AG09309 (cell line): ENCODE results near the gene STX5.
A peak's percentile ranks its signal among the peaks of the same experiment; 100 is the strongest.

Experiments used
- DNase-seq: peaks from one replicate; pipeline ENCODE4 v3.0.0-alpha.2; 2010; ENCODE audit warnings: low read depth
- H3K4me3 ChIP-seq: 2 replicates; pipeline ENCODE4 v1.5.1; 2011; ENCODE audit warnings: mild to moderate bottlenecking, low read depth, low read length, moderate library complexity; ENCODE audit not compliant: control insufficient read depth
- TF ChIP-seq, protein P1 (sequence below): IDR thresholded peaks from 2 replicates; pipeline ENCODE4 v1.5.1; 2011; ENCODE audit warnings: mild to moderate bottlenecking, low read depth, low read length, inconsistent platforms; ENCODE audit not compliant: insufficient read depth, control insufficient read depth; ENCODE audit errors: missing control alignments

STX5 gene

DNA sequence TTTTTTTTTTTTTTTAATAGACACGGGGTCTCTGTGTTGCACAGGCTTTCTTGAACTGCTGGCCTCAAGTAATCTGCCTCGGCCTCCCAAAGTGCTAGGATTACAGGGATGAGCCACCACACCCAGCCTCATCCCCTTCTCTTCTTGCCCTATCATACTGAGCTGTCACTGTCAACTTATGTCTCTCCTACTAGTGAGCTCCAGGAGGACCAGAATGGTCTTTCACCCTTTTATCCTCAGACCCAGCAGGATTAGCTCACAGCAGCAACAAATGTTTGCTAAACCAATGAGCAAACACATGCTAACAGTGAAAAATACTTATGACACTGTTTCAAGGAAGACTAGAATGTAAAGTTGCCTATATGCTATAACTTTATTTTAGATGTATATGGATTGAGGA, 20.2 kb downstream of the STX5 start:
- no peak for DNase-seq
- TF ChIP-seq, protein P1, sequence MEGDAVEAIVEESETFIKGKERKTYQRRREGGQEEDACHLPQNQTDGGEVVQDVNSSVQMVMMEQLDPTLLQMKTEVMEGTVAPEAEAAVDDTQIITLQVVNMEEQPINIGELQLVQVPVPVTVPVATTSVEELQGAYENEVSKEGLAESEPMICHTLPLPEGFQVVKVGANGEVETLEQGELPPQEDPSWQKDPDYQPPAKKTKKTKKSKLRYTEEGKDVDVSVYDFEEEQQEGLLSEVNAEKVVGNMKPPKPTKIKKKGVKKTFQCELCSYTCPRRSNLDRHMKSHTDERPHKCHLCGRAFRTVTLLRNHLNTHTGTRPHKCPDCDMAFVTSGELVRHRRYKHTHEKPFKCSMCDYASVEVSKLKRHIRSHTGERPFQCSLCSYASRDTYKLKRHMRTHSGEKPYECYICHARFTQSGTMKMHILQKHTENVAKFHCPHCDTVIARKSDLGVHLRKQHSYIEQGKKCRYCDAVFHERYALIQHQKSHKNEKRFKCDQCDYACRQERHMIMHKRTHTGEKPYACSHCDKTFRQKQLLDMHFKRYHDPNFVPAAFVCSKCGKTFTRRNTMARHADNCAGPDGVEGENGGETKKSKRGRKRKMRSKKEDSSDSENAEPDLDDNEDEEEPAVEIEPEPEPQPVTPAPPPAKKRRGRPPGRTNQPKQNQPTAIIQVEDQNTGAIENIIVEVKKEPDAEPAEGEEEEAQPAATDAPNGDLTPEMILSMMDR, result no peak
- no peak overlapping the region for H3K4me3 ChIP-seq

DNA sequence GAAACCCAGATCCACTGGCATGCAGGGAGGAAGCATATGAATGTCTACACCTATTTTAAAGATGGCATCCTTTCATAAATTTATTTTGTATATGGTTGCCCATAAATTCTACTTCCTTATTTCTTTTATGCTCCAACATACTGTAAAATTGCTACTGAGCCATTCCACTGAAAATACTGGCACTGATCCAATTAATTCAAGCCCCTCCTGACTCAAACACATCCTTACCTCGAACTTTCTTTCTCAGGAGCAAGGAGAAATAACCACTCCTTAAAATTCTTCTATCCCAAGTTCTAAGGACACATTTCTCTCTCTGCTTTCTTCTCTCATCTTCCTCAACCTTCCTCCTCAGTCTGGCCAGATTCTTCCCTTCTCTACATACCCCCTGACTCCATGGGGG, 21.1 kb downstream of the STX5 start:
- no peak for DNase-seq
- TF ChIP-seq, protein P1, result no peak
- no peak overlapping the region for H3K4me3 ChIP-seq

GRCh38 chr11:62806611-62807121, 25.2 kb downstream of the STX5 start:
- no peak for DNase-seq
- H3K4me3 ChIP-seq, result no peak overlapping the region

GRCh38 chr11:62805961-62806441, 25.9 kb downstream of the STX5 start:
- DNase-seq, result no peak
- H3K4me3 ChIP-seq, result peak overlapping the region; percentile 61
- TF ChIP-seq, protein P1, result no peak

More at GRCh38 chr11:62806611-62807121, 25.2 kb downstream of the STX5 start:
- TF ChIP-seq, protein P1, result no peak

GRCh38 chr11:62805076-62805892, 26.6 kb downstream of the STX5 start, which contains the start of gene NXF1:
Gene NXF1 (minus strand): TSS chr11:62805440. CDS start chr11:62805356, 84 bp downstream.
- DNase-seq, result peak; percentile 74
- TF ChIP-seq, protein P1, result no peak
- peak within 1 kb of the TSS; percentile 77 for H3K4me3 ChIP-seq

GRCh38 chr11:62804310-62805075, 27.4 kb downstream of the STX5 start:
- TF ChIP-seq, protein P1, result no peak
- no peak for DNase-seq
- H3K4me3 ChIP-seq, result peak overlapping the region; percentile 77
